HCT116 (cell line): Measurements from ENCODE around the gene ELAVL1. TPM values are rescaled to one million over a fixed set of nuclear protein-coding genes. Genes with fewer than 3 reads are reported as not detected.
A peak's percentile ranks its signal among the peaks of the same experiment; 100 is the strongest.

ENCODE experiments used
- ATAC-seq: fragments of 200-7000 bp; cut with Tn5 transposase; 2 replicates; pipeline ENCODE4 v1.9.1; 2020; ENCODE audit warnings: mild to moderate bottlenecking, moderate library complexity
- BruUV-seq: library from RNA; stranded (reverse); fragments of 400-500 nt; replicated peaks from 2 replicates; lab custom pipeline; 2021; lab: Mats Ljungman, UMichigan
- CTCF ChIA-PET: fragments of 300-600 bp; sonication (Branson Sonifier 250); formaldehyde crosslinking; loops from one replicate; lab custom pipeline; 2021; ENCODE audit warnings: antibody characterized with exemption; lab: Charles Lee
- POLR2A ChIA-PET: fragments of 300-600, 350-600 bp; sonication (Branson Sonifier 250); formaldehyde crosslinking; loops from one replicate; lab custom pipeline; 2021; ENCODE audit warnings: antibody characterized with exemption; lab: Charles Lee
- RAD21 ChIA-PET, 2 experiments: fragments of 300-600 bp; sonication (Branson Sonifier 250); formaldehyde crosslinking; loops; one replicate each; lab custom pipeline; 2023; ENCODE audit warnings: low total read pairs in 2 of 2; ENCODE audit not compliant: uncharacterized antibody in 2 of 2, unreplicated experiment in 2 of 2, low non-redundant PET in 1 of 2; lab: Charles Lee
- DNase-seq: peaks from one replicate; pipeline ENCODE4 v3.0.0-alpha.2; 2010; ENCODE audit warnings: low read depth, low spot score
- H2AFZ ChIP-seq: fragments of 200-600 bp; shearing (Covaris generic), sonication (generic); 2 replicates; pipeline ENCODE4 v1.6.1; 2017; ENCODE audit warnings: low read depth, mixed run types, mixed read lengths, antibody characterized with exemption, low read length; ENCODE audit not compliant: poor library complexity, severe bottlenecking
- H3K27ac ChIP-seq: 2 replicates; pipeline ENCODE4 v1.5.1; 2012; ENCODE audit warnings: low read depth, low read length
- H3K27me3 ChIP-seq: fragments of 200-600 bp; sonication (generic); 2 replicates; pipeline ENCODE4 v1.6.1; 2016; ENCODE audit warnings: mixed run types, low read length, mixed read lengths; ENCODE audit not compliant: insufficient read depth
- H3K36me3 ChIP-seq, 2 experiments: fragments of 200-500 bp in 1 of 2; fragments of 200-600 bp in 1 of 2; sonication (Bioruptor generic) in 1 of 2; sonication (generic) in 1 of 2; 2 replicates each; pipeline versions ENCODE4 v1.5.1 to v1.6.1; 2014 to 2016; ENCODE audit warnings: low read length in 2 of 2, inconsistent platforms in 1 of 2, mixed read lengths in 1 of 2, mixed run types in 1 of 2; ENCODE audit not compliant: insufficient read depth in 2 of 2, control insufficient read depth in 1 of 2
- H3K4me1 ChIP-seq, 2 experiments: fragments of 200-600 bp in 1 of 2; sonication (generic) in 1 of 2; 2 replicates each; pipeline versions ENCODE4 v1.5.1 to v1.6.1; 2012 to 2017; ENCODE audit warnings: low read length in 2 of 2, inconsistent platforms in 1 of 2, mild to moderate bottlenecking in 1 of 2, mixed read lengths in 1 of 2, mixed run types in 1 of 2, moderate library complexity in 1 of 2; ENCODE audit not compliant: insufficient read depth in 2 of 2, control insufficient read depth in 1 of 2
- H3K4me2 ChIP-seq: fragments of 200-600 bp; sonication (generic); 2 replicates; pipeline ENCODE4 v1.6.1; 2017; ENCODE audit warnings: mixed run types, low read length, mixed read lengths
- H3K4me3 ChIP-seq, 2 experiments: fragments of 200-600 bp in 1 of 2; sonication (generic) in 1 of 2; replicated peaks in 1 of 2; 2 replicates each; pipeline ENCODE4 v1.5.1; 2011 to 2016; ENCODE audit warnings: low read length in 2 of 2, control low read depth in 1 of 2, low read depth in 1 of 2, mild to moderate bottlenecking in 1 of 2, mixed read lengths in 1 of 2, mixed run types in 1 of 2
- H3K79me2 ChIP-seq: fragments of 200-600 bp; sonication (generic); 2 replicates; pipeline ENCODE4 v1.6.1; 2017; ENCODE audit warnings: mild to moderate bottlenecking, mixed run types, low read length, moderate library complexity, mixed read lengths; ENCODE audit not compliant: insufficient read depth
- H3K9ac ChIP-seq: fragments of 200-600 bp; sonication (generic); 2 replicates; pipeline ENCODE4 v1.6.1; 2016; ENCODE audit warnings: low read length, mixed read lengths
- H3K9me2 ChIP-seq: fragments of 200-600 bp; sonication (generic), shearing (Covaris generic); 2 replicates; pipeline ENCODE4 v1.6.1; 2017; ENCODE audit warnings: mixed run types, mild to moderate bottlenecking, moderate library complexity; ENCODE audit not compliant: insufficient read depth
- H3K9me3 ChIP-seq, 2 experiments: fragments of 200-500 bp in 1 of 2; fragments of 200-600 bp in 1 of 2; sonication (Bioruptor generic) in 1 of 2; sonication (generic) in 1 of 2; 2 replicates each; pipeline ENCODE4 v1.6.1; 2014 to 2017; ENCODE audit warnings: low read length in 2 of 2, mixed read lengths in 2 of 2, inconsistent platforms in 1 of 2, low read depth in 1 of 2, mild to moderate bottlenecking in 1 of 2, mixed run types in 1 of 2, moderate library complexity in 1 of 2; ENCODE audit not compliant: control insufficient read depth in 1 of 2, insufficient read depth in 1 of 2
- H4K20me1 ChIP-seq: fragments of 200-600 bp; sonication (generic), shearing (Covaris generic); 2 replicates; pipeline ENCODE4 v1.6.1; 2017; ENCODE audit warnings: mixed run types, mild to moderate bottlenecking, moderate library complexity; ENCODE audit not compliant: insufficient read depth
- ATF3 ChIP-seq: IDR thresholded peaks from 2 replicates; pipeline ENCODE4 v1.6.1; 2012
- CBX3 ChIP-seq: IDR thresholded peaks from 2 replicates; pipeline ENCODE4 v1.6.1; 2012; ENCODE audit warnings: low read depth
- EGR1 ChIP-seq: IDR thresholded peaks from 2 replicates; pipeline ENCODE4 v1.6.1; 2012; ENCODE audit warnings: low read depth
- ELF1 ChIP-seq: IDR thresholded peaks from 2 replicates; pipeline ENCODE4 v1.6.1; 2012; ENCODE audit warnings: low read depth, borderline replicate concordance
- JUND ChIP-seq: IDR thresholded peaks from 2 replicates; pipeline ENCODE4 v1.6.1; 2012
- MAX ChIP-seq: IDR thresholded peaks from 2 replicates; pipeline ENCODE4 v1.6.1; 2012
- POLR2AphosphoS5 ChIP-seq: IDR thresholded peaks from 2 replicates; pipeline ENCODE4 v1.6.1; 2011; ENCODE audit warnings: mild to moderate bottlenecking, low read depth, low read length, moderate library complexity
- REST ChIP-seq: IDR thresholded peaks from 2 replicates; pipeline ENCODE4 v1.6.1; 2012; ENCODE audit warnings: low read depth
- intact Hi-C: fragments of 100-400 bp; cut with micrococcal nuclease; formaldehyde crosslinking; loops from 2 replicates; pipeline ENCODE4 v1.10.0; 2022
- total RNA-seq: library from RNA; stranded (reverse); gene quantifications from one replicate; pipeline ENCODE4 v1.2.1, GENCODE V29; 2021; ENCODE audit not compliant: unreplicated experiment

ELAVL1 gene
- total RNA-seq, 1 experiment from 2014 or later, result 134 TPM

- ChIA-PET CTCF (interaction anchor here (0.6 to 5.2 kb wide), 16 partner anchors 9 to 567 kb away, joined by 3 to 41 read pairs (median 4); partner anchors contain the start of genes MAP2K7, TIMM44 and TRAPPC5), POLR2A (interaction anchor here (0.6 to 2.7 kb wide), 17 partner anchors 9 to 1410 kb away, joined by 3 to 33 read pairs (median 6); partner anchors contain the start of genes LRRC8E, MAP2K7 and TIMM44), RAD21 (interaction anchor here (0.6 to 2.0 kb wide), 9 partner anchors 8 to 579 kb away, joined by 3 to 9 read pairs (median 6); partner anchors contain the start of gene TIMM44 (in 1 of the 2))
- Histone ChIP-seq H3K9ac (peak overlapping the region; percentile 89), H2AFZ (no peak overlapping the region), H3K79me2 (peaks cover 10% of the 10 kb centered on the region; the same call in 1 of the 2 replicates), H3K27me3 (no peaks in the 10 kb centered on the region), H3K9me2 (no peaks in the 10 kb centered on the region), H3K4me2 (peak overlapping the region; percentile 91), H3K27ac (peak overlapping the region; percentile 89), H3K4me1 (peaks cover 21 to 64% of the 10 kb centered on the region in 2 experiments; a peak in 3 of 4 replicates), H3K36me3 (peaks cover 0 to 12% of the 10 kb centered on the region in 2 experiments; a peak in 3 of 4 replicates), H3K4me3 (peak overlapping the region; percentile 66 to 74), H3K9me3 (no peaks in the 10 kb centered on the region), H4K20me1 (no peaks in the 10 kb centered on the region)
- no peak for TF ChIP-seq ATF3
- peak; percentile 14; the same call in 1 of the 2 replicates for TF ChIP-seq MAX
- TF ChIP-seq EGR1, result peak; percentile 98
- no peak for TF ChIP-seq JUND
- TF ChIP-seq ELF1, result no peak
- no peak for TF ChIP-seq REST
- TF ChIP-seq POLR2AphosphoS5, result peak; percentile 34
- TF ChIP-seq CBX3, result no peak
- intact Hi-C loops, result loop anchor here (1.0 to 5.0 kb wide), 2 partner anchors 50 to 68 kb away; no protein-coding TSS in a partner anchor
- DNase-seq (peak; percentile 89), ATAC-seq (peak; percentile 42)
- TSS peak; percentile 34 for BruUV-seq
Measured at GRCh38 chr19:7920519-7921301, 84.7 kb downstream of the ELAVL1 start.
